HepG2 (cell line): Measurements from ENCODE around the gene TMC4. TPM values are rescaled to one million over a fixed set of nuclear protein-coding genes. Genes with fewer than 3 reads are reported as not detected.

Experiments
- AGO2 ChIP-seq: fragments of 200-400 bp; formaldehyde crosslinking; optimal IDR thresholded peaks from 2 replicates; pipeline ENCODE3; 2017; ENCODE audit warnings: mild to moderate bottlenecking, low read depth, low read length, moderate library complexity
- ARNT2 ChIP-seq: sonication (generic); formaldehyde crosslinking; IDR thresholded peaks from 2 replicates; pipeline ENCODE4 v1.8.0; 2022; ENCODE audit warnings: mild to moderate bottlenecking, low read depth, missing genetic modification reagents, moderate library complexity
- CBFB ChIP-seq: sonication (generic); formaldehyde crosslinking; IDR thresholded peaks from 2 replicates; pipeline ENCODE4 v1.4.0; 2020; ENCODE audit warnings: missing genetic modification reagents
- CEBPG ChIP-seq: IDR thresholded peaks from 2 replicates; pipeline ENCODE4 v1.6.1; 2016
- CTCF ChIP-seq: sonication (generic); formaldehyde crosslinking; IDR thresholded peaks from 2 replicates; pipeline ENCODE4 v1.5.0; 2020; ENCODE audit warnings: mild to moderate bottlenecking, missing genetic modification reagents, moderate library complexity
- GABPB1 ChIP-seq: IDR thresholded peaks from 2 replicates; pipeline ENCODE4 v1.6.1; 2016; ENCODE audit warnings: mild to moderate bottlenecking, missing genetic modification reagents, moderate library complexity, missing compliant biosample characterization
- HCFC1 ChIP-seq: fragments of 150-350 bp; IDR thresholded peaks from 2 replicates; pipeline ENCODE4 v1.6.1; 2014; ENCODE audit warnings: low read depth, low read length
- HIVEP1 ChIP-seq: sonication (generic); formaldehyde crosslinking; IDR thresholded peaks from 2 replicates; pipeline ENCODE4 v1.4.0; 2020; ENCODE audit warnings: mild to moderate bottlenecking, missing genetic modification reagents
- KLF9 ChIP-seq: IDR thresholded peaks from 2 replicates; pipeline ENCODE4 v1.6.1; 2016; ENCODE audit warnings: low read depth
- MAFK ChIP-seq, 2 experiments: IDR thresholded peaks in 1 of 2; conservative IDR thresholded peaks in 1 of 2; 2 replicates each; pipeline ENCODE4 v1.6.1; 2011; ENCODE audit warnings: improper control_type of control experiment in 2 of 2, low read length in 2 of 2
- MXD3 ChIP-seq: IDR thresholded peaks from 2 replicates; pipeline ENCODE4 v1.6.1; 2016; ENCODE audit warnings: mild to moderate bottlenecking, missing biosample characterization, missing genetic modification reagents
- POLR2A ChIP-seq, 2 experiments: IDR thresholded peaks; 2 replicates each; pipeline ENCODE4 v1.6.1; 2011; ENCODE audit warnings: low read depth in 2 of 2, low read length in 2 of 2, mild to moderate bottlenecking in 1 of 2, moderate library complexity in 1 of 2; ENCODE audit not compliant: insufficient read depth in 1 of 2
- SAFB2 ChIP-seq: sonication (generic); formaldehyde crosslinking; IDR thresholded peaks from 2 replicates; pipeline ENCODE4 v1.5.1; 2020; ENCODE audit warnings: missing genetic modification reagents, low read depth, mild to moderate bottlenecking, borderline replicate concordance
- THAP11 ChIP-seq: IDR thresholded peaks from 2 replicates; pipeline ENCODE4 v1.6.1; 2016; ENCODE audit warnings: missing biosample characterization, missing genetic modification reagents
- ZBTB2 ChIP-seq: sonication (generic); formaldehyde crosslinking; IDR thresholded peaks from 2 replicates; pipeline ENCODE4 v1.8.0; 2022; ENCODE audit warnings: low read depth, missing genetic modification reagents
- ZNF713 ChIP-seq: sonication (generic); formaldehyde crosslinking; IDR thresholded peaks from 2 replicates; pipeline ENCODE4 v1.4.0; 2020; ENCODE audit warnings: mild to moderate bottlenecking, missing genetic modification reagents
- ZNF770 ChIP-seq: sonication (generic); formaldehyde crosslinking; IDR thresholded peaks from 2 replicates; pipeline ENCODE4 v1.5.0; 2020; ENCODE audit warnings: mild to moderate bottlenecking, missing genetic modification reagents
- ZSCAN22 ChIP-seq: sonication (generic); formaldehyde crosslinking; IDR thresholded peaks from 2 replicates; pipeline ENCODE4 v1.4.0; 2020; ENCODE audit warnings: mild to moderate bottlenecking, missing genetic modification reagents
- polyA plus RNA-seq, 8 experiments: library from polyadenylated mRNA; depleted of rRNA in 3 of 8; stranded (reverse) in 7 of 8; unstranded in 1 of 8; fragments of >200 nt; fragmentation: Illumina TruSeq in 4 of 8; extraction: Trizol in 4 of 8; gene quantifications; 2 replicates each; pipeline versions ENCODE4 v1.2.1 to v1.2.3, GENCODE V29; 2011 to 2016; ENCODE audit warnings: low read depth in 4 of 8, missing spikeins in 1 of 8, mixed read lengths in 1 of 8; ENCODE audit not compliant: insufficient read depth in 1 of 8
- total RNA-seq, 5 experiments: library from RNA; depleted of rRNA; stranded (reverse); fragments of >200 nt; fragmentation: Illumina TruSeq; extraction: Trizol; gene quantifications; 2 replicates each; pipeline ENCODE4 v1.2.3, GENCODE V29; 2016; ENCODE audit warnings: low read depth in 1 of 5
- TF ChIP-seq, protein P1 (sequence below): sonication (generic); formaldehyde crosslinking; IDR thresholded peaks from 2 replicates; pipeline ENCODE4 v1.5.1; 2020; ENCODE audit warnings: missing genetic modification reagents, mild to moderate bottlenecking, borderline replicate concordance
- TF ChIP-seq, protein P2 (sequence below): IDR thresholded peaks from 2 replicates; pipeline ENCODE4 v1.6.1; 2018; ENCODE audit warnings: missing genetic modification reagents, mild to moderate bottlenecking, missing compliant biosample characterization

The TMC4 gene
- total and polyA plus RNA-seq, 2 of the 13 experiments (the other 11 are each of a cell fraction or from before 2014, with no cell fraction given): 0.13 to 0.24 TPM

- no peak for TF ChIP-seq MXD3 (CRISPR knock-in tag)
- no peak for TF ChIP-seq SAFB2 (CRISPR knock-in tag)
- peak; percentile 53 for TF ChIP-seq GABPB1
- TF ChIP-seq HCFC1: no peak
- TF ChIP-seq, protein P1, sequence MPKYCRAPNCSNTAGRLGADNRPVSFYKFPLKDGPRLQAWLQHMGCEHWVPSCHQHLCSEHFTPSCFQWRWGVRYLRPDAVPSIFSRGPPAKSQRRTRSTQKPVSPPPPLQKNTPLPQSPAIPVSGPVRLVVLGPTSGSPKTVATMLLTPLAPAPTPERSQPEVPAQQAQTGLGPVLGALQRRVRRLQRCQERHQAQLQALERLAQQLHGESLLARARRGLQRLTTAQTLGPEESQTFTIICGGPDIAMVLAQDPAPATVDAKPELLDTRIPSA (CRISPR knock-in tag): no peak
- TF ChIP-seq THAP11 (CRISPR knock-in tag): peak; percentile 76
- peak; percentile 77 for TF ChIP-seq AGO2
- no peak for TF ChIP-seq CEBPG (CRISPR knock-in tag)
- no peak for TF ChIP-seq ZBTB2
- TF ChIP-seq POLR2A (IDR thresholded peaks at IDR 0.05; ENCODE audit: insufficient read depth in 1 of 2, low read depth in 2 of 2, low read length in 2 of 2): 0 out of 4 replicates have a peak, but pooled peaks of 1 of the 2 experiments have one; percentile 36
- TF ChIP-seq ZSCAN22 (CRISPR knock-in tag): peak; percentile 80
- peak; percentile 12; the same call in 1 of the 2 replicates for TF ChIP-seq HIVEP1
- TF ChIP-seq CTCF (CRISPR knock-in tag): peak; percentile 52
- TF ChIP-seq CBFB: 0 out of 2 replicates have a peak, but pooled peaks have one; percentile 43
- TF ChIP-seq, protein P2, sequence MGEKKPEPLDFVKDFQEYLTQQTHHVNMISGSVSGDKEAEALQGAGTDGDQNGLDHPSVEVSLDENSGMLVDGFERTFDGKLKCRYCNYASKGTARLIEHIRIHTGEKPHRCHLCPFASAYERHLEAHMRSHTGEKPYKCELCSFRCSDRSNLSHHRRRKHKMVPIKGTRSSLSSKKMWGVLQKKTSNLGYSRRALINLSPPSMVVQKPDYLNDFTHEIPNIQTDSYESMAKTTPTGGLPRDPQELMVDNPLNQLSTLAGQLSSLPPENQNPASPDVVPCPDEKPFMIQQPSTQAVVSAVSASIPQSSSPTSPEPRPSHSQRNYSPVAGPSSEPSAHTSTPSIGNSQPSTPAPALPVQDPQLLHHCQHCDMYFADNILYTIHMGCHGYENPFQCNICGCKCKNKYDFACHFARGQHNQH: 0 out of 2 replicates have a peak, but pooled peaks have one; percentile 34
- no peak for TF ChIP-seq MAFK (conservative IDR thresholded peaks at IDR 0.05 in 1 of 2, IDR thresholded peaks at IDR 0.05 in 1 of 2; ENCODE audit: low read length in 2 of 2)
- no peak for TF ChIP-seq KLF9 (CRISPR knock-in tag)
- no peak for TF ChIP-seq ZNF713
- peak; percentile 56 for TF ChIP-seq ZNF770 (CRISPR knock-in tag)
- no peak for TF ChIP-seq ARNT2
These were observed at the start of gene TMC4 (continued) for GRCh38 chr19:54172471-54173358.
